Right lobe of liver (tissue), 4 donors: Measurements from ENCODE around the gene TBC1D20.

Experiments
- CTCF ChIP-seq, 4 donors: fragments of 200-600 bp in 3 of 4; fragments of 450-650 bp in 1 of 4; IDR thresholded peaks; one replicate each; pipeline versions ENCODE4 v1.5.1 to v1.8.0; 2016 to 2022; ENCODE audit warnings: antibody characterized with exemption in 4 of 4, mild to moderate bottlenecking in 2 of 4
- POLR2A ChIP-seq: fragments of 450-650 bp; IDR thresholded peaks from one replicate; pipeline ENCODE4 v1.6.1; 2017; ENCODE audit warnings: antibody characterized with exemption, mild to moderate bottlenecking
- donor health status: DM: no; HTN: no; CAD: no.
- donor health status: DM: no; HTN: no; CAD: no.
- donor health status: DM: no; HTN: yes; CAD: no.

DNA sequence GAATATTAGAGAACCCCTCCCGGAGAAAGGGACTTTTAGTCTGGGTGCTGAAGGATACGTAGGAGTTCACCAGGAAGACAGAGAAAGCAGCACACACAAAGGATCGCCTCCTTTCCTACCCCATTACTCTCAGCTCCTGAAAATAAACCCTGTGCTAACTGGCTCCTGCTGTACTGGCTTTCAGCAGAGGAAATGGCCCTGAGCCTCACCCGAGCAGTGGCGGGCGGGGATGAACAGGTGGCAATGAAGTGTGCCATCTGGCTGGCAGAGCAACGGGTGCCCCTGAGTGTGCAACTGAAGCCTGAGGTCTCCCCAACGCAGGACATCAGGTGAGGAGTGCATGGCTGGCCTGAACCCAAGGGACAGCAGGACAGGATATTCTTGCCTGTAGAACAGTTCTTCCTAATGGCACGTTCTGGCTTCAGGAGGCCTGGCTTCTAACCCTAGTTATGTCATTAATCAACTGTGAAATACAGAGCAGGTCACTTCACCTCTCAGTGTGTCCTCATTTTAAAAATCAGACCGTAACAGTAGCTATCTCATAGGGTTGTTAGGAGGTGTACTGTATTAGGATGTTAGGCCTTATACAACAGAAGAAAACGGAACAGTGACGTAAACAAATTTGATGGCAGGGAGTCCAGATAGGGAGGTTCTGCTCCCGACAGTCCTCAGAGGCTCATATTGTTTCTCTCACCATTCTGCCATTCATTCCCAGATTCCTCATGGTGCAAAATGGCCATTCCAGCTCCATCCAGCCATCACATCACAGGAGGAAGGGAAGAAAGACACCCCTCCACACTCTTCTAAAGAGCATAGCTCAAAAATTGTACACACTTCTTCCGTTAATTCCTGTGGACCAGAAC, 52.4 kb downstream of the TBC1D20 start:
- TF ChIP-seq POLR2A (peak; percentile 60), CTCF (IDR thresholded peaks at IDR 0.05) (no peak)
